SIG-M5 treated with dmso at 0.1 percent for 504 hours (cell line): ENCODE data around the gene LRP1-AS.

Source experiments
- DNase-seq: peaks from one replicate; lab custom pipeline; 2025; ENCODE audit not compliant: unreplicated experiment; lab: John Stamatoyannopoulos, UW

Gene LRP1-AS

DNA sequence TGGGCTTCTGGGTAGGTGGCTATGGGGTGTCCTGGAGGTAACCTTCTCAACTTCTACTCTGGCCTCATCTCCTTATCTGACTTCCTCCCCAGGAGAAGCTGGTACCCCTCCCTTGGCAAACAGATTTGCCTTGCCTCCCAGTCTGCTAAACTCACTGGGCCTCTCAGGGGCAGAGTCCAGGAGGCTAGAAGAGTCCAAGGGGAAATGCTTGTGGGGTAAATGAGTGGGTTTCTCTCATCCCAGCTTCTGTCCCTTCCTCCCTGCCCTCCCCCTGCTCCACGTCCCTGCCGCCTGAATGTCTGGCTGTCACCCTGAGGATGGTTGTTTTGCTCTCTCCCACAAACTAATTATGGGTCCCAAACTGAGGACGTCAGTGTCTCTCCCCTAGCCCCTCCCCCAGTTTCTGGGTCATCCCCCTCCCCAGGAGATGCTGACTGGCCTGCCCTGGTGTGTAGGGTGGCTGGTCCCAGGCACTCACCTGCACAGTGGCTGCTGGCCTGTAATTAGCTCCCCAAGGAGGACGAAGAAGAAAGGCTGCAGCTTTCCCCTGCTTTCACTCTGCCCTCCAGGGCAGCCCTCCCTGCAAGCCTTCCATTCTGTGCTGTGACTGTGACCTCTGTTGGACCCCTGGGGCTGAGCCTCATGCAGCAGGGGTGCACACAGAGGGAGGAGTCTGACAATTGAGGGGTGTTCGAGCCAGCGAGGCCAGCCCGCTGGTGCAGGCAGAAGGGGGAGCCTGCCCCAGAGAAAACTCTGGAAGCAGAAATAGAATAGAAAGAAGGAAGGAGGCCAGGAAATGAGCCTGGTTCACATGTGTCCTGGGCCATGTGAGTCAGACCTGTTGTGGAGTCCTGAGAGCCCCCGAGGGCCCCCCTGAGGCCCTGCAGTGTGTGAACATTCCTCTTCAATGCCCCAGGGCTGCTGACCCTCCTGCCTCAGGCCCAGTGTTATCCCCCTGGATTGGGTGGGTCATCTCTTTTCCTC is at the start of gene LRP1-AS:
Gene LRP1-AS (minus strand): TSS at position 659 of the 984 bp plus-strand sequence.
- DNase-seq: peak; percentile 31

DNA sequence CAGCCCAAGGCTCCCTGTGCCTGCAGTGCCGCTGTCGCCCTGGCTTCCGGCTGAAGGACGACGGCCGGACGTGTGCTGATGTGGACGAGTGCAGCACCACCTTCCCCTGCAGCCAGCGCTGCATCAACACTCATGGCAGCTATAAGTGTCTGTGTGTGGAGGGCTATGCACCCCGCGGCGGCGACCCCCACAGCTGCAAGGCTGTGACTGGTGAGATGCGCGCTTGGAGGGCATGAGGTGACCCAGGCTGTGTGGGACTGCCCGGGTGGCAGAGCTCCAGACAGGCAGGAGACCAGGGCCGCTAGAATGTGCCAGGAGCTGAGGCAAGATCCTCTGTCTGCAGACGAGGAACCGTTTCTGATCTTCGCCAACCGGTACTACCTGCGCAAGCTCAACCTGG is 49.5 kb upstream of the LRP1-AS start:
- no peak for DNase-seq

DNA sequence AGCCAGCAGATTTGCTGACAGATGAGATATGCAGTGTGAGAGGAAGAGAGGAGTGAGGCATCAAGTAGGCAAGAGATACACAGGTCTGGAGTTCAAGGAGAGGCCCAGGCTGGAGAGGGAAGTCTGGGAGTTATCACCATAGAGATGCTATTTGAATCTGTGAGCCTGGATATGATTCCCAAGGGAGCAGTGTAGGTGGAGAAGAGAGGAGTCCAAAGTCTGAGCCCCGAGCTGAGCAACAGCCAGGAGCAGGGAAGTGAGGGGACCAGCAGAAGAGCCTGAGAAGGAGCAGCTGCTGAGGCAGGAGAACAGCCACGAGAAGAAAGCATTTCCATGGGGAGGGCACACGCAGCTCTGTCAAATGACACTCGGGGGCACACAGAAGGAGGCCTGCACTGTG is 49.0 kb upstream of the LRP1-AS start:
- no peak for DNase-seq

DNA sequence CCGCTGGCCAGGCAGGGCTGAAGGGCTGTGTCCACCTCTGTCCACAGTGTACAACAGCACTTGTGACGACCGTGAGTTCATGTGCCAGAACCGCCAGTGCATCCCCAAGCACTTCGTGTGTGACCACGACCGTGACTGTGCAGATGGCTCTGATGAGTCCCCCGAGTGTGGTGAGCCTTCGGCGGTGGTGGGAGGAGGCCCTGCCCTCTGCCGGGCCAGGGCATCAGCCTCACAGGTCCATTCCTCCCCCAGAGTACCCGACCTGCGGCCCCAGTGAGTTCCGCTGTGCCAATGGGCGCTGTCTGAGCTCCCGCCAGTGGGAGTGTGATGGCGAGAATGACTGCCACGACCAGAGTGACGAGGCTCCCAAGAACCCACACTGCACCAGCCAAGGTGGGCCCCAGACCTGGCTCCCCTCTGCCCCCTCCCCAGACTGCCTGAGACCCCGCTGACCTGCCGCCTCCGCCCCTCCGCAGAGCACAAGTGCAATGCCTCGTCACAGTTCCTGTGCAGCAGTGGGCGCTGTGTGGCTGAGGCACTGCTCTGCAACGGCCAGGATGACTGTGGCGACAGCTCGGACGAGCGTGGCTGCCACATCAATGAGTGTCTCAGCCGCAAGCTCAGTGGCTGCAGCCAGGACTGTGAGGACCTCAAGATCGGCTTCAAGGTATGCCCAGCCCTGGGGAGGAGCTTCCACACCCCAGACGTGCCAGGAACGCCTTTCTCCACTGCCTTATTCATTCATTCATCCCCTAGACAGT is 48.4 kb upstream of the LRP1-AS start:
- DNase-seq: no peak

DNA sequence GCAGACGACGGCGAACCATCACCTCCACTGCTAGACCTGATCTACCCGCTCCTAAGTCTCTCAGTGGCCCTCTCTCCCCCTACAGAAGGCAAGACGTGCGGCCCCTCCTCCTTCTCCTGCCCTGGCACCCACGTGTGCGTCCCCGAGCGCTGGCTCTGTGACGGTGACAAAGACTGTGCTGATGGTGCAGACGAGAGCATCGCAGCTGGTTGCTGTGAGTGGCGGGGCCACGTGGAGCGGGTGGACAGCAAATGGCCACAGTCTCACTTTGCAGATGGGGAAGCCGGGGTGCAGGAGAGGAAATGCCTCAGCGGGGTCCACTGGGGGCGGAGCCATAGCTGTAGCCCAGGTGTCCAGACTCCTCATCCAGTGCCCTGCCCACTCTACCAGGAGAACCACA is 47.8 kb upstream of the LRP1-AS start:
- DNase-seq: no peak

DNA sequence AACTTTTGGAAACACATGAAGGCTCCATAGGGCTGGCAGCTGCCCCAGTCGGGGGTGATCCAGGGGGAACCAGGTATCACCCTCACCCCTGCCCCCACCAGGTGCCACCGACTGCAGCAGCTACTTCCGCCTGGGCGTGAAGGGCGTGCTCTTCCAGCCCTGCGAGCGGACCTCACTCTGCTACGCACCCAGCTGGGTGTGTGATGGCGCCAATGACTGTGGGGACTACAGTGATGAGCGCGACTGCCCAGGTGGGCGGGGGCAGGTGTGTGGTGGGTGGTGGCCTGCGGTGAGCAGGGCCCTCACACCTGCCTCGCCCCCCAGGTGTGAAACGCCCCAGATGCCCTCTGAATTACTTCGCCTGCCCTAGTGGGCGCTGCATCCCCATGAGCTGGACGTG is 46.8 kb upstream of the LRP1-AS start:
- DNase-seq: no peak

DNA sequence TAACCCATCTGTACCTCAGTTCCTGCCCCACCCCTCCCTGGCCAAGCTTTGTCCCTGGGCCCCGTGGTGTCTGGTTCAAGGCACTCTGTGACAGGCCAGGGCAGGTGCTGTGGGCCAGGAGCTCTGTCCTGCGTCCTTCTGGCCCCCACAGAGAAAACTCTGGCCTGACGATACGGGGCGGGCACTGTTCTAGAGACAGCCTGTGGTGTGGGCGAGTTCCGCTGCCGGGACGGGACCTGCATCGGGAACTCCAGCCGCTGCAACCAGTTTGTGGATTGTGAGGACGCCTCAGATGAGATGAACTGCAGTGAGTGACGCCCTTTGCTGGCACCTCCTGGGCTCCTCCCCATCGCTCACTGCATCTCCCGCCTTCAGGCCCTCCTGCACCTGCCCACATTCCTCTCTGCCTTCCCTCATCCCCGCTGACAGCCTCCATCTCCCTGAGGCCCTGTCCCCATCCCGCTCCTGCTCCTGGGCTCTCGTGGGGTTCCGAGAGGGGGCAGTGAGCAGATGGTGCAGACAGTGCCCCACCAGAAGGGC is 46.4 kb upstream of the LRP1-AS start:
- no peak for DNase-seq

DNA sequence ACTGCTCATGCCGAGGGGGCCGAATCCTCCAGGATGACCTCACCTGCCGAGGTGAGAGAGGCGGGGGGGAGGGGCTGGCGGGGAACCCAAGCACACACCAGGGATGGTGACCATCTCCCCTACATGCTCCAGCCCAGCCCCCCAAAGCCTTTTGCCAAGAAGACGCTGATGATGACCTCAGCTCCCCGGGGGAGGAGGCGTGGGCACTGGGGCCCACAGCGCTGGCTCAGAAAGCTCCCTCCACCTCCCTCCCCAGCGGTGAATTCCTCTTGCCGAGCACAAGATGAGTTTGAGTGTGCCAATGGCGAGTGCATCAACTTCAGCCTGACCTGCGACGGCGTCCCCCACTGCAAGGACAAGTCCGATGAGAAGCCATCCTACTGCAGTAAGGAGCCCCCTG is 45.5 kb upstream of the LRP1-AS start:
- no peak for DNase-seq

DNA sequence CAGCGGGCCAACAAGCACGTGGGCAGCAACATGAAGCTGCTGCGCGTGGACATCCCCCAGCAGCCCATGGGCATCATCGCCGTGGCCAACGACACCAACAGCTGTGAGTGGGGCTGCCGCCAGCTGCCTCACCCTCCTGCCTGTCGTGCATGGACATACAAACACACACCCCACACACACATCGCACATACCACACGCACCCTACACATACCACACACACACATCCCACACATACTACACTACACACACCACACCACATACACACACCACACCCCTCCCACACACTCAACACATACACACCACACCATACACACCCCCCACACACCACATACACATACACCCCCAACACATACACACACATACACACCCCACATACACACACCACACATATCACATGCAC is 44.0 kb upstream of the LRP1-AS start:
- DNase-seq: no peak

DNA sequence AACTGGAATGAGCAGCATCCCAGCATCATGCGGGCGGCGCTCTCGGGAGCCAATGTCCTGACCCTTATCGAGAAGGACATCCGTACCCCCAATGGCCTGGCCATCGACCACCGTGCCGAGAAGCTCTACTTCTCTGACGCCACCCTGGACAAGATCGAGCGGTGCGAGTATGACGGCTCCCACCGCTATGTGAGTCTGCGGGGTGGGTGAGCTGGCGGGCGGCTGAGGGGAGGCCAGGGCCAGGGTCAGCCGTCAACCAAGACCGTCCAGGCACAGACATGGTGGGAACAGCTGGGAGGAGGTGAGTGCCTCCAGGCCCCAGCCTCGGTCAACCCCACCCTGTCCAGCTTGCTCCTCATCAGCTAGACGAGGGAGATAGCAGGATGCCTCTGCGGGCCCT is 43.4 kb upstream of the LRP1-AS start:
- no peak for DNase-seq

DNA sequence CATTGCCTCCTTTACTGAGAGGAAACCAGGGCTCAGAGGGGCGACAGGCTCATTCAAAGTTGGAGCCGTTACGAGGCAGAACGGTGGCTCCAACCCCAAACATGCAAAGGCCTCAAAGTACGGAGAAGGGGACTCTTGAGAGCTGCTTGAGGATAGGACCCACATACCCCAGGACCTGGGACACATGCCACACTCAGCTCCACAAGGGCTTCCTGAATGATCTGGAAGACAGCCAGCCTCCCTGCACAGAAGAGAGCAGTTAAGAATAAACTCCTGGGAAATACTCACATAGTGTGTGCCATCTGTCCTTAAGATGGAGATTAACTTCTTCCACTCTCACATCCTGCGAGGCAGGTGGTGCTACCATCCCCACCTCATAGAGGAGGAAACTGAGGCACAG is 42.6 kb upstream of the LRP1-AS start:
- DNase-seq: no peak

DNA sequence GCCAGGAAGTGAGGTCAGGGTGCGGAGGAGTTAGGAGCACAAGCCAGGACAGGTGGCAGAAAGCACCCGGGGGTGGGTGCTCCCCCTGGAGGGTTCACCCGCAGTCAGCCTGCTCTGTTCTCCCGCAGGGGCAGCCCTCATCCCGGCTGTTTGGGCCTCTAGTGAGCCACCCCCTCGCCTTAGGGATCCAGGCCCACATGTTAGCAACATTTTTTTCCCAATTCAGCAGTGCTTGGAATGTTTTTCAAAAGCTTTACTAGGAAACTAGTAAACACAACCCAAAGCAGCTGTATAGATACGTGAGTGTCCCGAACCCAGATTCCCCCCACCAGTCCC is 40.6 kb upstream of the LRP1-AS start:
- DNase-seq: no peak

DNA sequence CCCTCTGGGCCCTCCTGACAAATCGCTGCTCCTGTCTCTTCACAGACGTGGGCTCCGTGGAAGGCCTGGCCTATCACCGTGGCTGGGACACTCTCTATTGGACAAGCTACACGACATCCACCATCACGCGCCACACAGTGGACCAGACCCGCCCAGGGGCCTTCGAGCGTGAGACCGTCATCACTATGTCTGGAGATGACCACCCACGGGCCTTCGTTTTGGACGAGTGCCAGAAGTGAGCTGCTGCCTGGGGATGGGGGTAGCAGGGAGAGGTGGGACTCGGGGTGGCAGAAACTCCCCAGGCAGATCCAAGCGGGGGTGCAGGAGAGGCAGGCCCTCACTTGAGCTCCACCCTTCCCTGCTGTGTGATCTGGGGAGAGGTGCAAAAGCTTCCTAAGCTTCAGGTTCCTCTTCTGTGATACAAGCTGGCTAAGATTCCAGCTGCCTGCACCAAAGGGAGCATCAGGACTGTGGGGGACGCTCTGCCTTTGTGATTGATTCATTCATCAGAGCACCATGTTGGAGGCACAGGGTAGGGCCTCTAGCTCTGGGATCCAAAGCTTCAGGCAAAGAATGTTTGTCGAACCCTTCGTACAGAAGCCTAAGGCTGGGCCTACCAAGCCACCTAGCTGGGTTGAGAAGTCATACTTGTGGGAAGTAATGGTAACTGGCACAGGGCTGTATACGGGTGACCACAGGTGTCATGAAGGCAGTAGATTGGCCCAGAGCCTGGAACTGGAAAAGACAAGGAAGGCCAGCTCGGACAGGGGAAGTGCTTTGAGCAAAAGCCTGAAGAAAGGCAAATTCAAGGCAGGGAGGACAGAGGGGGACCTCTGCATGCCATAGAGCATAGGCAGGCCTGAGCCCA is 40.0 kb upstream of the LRP1-AS start:
- no peak for DNase-seq

DNA sequence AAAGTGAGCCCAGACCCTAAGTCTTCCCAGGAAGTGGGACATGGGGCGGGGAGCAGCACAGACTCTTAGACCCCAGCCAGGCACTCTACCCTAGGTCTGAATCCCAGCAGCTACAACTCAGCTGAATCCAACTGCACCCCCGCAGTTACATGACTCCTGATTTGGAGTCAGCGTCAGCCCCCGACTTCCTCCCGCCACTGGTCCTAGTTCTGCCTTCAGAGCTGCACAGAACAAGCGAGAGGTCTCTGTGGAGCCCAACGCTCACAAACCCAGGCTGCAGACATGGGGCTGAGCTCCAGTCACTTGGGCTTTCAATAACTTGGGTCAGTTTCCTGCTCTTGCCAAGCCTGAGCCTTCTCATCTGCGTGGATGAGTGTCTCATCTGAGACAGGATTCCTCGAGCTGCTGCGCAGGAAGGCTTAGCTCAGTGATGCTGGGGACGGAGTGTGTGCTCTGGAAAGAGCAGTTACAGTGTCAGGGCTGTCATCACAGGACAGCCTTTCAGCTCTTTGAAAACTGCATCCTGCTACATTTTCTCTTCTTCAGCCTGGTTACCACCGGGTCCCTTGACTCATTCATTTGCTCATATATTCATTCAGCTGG is 38.6 kb upstream of the LRP1-AS start:
- no peak for DNase-seq

DNA sequence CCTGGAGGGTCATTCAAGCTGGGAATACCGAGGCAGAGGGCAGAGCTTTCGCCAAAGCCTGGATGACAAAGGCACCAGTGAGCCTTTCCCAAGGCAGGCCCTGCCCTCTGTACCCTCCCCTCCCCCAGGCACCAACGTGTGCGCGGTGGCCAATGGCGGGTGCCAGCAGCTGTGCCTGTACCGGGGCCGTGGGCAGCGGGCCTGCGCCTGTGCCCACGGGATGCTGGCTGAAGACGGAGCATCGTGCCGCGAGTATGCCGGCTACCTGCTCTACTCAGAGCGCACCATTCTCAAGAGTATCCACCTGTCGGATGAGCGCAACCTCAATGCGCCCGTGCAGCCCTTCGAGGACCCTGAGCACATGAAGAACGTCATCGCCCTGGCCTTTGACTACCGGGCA is 38.0 kb upstream of the LRP1-AS start:
- no peak for DNase-seq

DNA sequence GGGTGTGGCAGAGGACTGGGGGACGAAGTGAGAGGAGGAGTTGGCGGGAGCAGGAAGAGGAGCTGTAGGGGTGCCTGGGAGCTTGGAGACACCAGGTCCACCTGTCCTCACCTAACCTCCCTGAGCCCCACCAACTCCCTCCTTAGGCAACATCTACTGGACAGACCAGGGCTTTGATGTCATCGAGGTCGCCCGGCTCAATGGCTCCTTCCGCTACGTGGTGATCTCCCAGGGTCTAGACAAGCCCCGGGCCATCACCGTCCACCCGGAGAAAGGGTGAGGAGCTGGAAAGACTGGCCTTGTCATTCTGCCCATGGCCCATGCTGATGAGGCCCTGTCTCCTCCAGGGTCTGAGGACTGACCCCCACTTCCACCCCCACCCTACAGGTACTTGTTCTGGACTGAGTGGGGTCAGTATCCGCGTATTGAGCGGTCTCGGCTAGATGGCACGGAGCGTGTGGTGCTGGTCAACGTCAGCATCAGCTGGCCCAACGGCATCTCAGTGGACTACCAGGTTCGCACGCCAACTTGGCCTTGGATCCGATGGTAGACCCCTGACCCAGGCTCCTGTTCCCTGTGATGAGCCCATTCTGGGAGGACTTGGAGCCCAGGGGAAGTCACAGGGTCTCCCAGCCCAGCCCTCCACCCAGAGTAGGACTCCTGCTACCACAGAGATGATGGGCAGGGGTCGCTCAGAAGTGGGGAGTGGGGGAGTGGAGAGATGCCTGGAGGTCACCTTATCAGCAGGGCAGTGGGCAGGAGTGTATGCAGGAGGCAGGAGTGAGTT is 36.7 kb upstream of the LRP1-AS start:
- no peak for DNase-seq

DNA sequence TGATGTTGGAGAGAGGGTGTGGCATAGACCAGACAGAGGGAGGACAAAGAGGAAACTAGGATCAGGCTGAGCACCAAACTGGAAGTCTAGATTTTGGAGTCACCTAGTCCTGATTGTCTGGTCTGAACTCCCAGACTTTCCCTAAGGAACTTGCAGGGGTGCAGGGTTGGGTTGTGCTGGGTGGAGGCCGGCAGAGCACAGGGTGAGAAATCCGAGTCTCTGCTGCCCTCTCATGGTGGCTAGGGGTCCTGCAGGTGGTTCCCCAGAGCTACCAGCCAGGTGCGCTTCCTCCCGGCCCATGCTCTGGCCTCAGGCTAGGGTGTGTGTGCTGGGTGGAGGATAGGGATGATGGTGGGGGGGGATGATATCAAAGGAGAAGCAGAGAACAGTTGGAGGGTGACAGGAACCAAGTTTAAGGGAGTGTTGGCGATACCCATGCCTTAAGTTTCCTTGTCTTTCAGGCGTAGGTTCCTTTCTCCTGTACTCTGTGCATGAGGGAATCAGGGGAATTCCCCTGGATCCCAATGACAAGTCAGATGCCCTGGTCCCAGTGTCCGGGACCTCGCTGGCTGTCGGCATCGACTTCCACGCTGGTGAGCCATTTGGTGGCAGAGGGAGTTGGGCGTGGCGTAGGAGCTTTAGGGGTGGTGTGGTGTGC is 35.6 kb upstream of the LRP1-AS start:
- peak; percentile 66 for DNase-seq

DNA sequence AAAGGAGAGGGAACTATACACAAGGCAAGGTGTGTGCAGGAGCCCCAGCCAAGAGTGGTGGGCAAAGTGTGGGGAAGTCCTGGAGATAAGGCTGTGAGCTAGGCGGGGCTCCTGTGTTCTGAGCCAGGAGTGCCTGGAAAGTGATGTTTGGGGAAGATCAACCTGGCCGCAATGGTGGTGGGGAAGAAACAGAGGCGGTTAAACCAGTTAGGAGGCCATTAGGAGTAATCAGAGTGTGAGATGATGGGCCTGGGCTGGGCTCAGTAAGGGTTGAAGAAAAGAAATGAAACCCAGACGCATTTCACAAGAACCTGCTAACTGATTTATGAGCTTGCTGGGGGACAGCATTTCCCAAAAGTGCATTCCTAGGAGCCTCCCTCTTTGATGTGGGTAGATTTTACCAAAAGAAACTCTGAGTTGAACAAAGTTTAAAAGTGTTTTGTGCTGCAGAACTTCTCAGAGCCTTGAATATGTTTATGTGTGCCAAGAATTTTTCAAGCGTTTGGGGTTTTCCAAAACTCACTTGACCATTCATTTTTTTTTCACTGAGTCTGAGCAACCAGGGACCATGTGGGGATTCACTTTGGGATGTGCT is 34.2 kb upstream of the LRP1-AS start:
- DNase-seq: no peak

DNA sequence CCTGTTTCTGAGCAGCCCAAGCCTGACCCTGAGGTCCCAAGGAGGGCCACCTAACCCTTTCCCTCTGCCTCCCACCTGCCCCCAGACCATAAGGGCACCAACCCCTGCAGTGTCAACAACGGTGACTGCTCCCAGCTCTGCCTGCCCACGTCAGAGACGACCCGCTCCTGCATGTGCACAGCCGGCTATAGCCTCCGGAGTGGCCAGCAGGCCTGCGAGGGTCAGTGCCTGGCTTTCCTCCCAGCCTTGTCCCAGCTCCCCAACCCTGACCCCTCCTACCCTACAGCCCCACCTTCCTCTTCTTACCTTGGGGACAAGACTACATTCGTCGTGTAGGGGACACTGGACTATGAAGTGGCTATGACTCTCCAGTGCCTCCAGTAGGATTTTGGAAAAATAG is 33.7 kb upstream of the LRP1-AS start:
- no peak for DNase-seq
